Stimulated activated CD8-positive, alpha-beta memory T cell treated with anti-CD3 and anti-CD28 coated beads, Interleukin-7, amount 100 ng/mL, for 24 hours (primary cell): Measurements from ENCODE around the gene SLC38A5.
"Not testable (repeated sequence)": the region's sequence is repeated elsewhere in the genome, so short reads cannot be mapped to it uniquely, and the experiment has no call there.

Experiments used
- DNase-seq: peaks from one replicate; pipeline ENCODE4 v3.0.0-alpha.2; 2020; ENCODE audit warnings: low read depth

SLC38A5 gene

GRCh38 chrX:48468247-48468671, 1.8 kb downstream of the SLC38A5 start:
- peak; percentile 22 for DNase-seq

GRCh38 chrX:48467281-48467761, 2.7 kb downstream of the SLC38A5 start:
- DNase-seq: no peak

DNA sequence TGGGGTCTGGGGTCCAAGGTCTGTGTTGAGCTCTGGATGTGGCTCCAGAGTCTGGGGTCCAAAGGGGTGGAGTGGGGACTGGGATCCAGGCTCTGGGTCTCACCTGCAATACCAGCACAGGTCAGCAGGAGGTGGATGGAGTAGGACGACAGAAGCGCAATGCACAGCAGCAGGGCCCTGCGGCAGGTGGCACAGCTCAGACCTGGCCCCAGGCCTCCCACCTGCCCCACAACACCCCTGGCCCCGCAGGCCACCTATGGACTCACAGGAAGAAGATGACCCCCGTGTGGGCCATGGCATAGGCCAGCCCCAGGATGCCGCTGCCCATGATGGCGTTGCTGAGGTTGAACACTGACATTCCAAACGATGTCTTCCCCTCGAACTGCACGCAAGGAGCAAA, 3.4 kb downstream of the SLC38A5 start:
- no peak for DNase-seq

- no peak for DNase-seq
Observed at GRCh38 chrX:48465336-48465933, 4.6 kb downstream of the SLC38A5 start.

GRCh38 chrX:48461830-48462229, 8.2 kb downstream of the SLC38A5 start:
- no peak for DNase-seq

DNA sequence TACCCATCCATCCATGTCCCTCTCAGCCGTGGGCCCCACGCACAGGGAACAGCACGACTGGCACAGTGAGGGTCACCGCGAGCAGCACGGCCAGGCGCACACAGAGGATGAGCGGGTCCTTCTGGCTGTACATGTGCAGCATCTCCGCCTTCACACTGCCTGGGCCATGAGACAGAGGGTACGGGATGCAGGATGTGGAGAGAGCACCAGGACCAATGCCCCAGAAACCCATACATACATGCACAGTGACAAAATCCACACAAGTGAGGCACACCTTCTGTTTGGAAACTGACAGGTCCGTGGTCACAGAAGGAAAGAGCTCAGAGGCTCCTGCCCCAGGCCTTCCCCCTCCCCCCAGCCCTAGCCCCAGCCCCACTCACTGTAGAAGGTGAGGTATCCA, 9.5 kb downstream of the SLC38A5 start:
- DNase-seq: no peak

DNA sequence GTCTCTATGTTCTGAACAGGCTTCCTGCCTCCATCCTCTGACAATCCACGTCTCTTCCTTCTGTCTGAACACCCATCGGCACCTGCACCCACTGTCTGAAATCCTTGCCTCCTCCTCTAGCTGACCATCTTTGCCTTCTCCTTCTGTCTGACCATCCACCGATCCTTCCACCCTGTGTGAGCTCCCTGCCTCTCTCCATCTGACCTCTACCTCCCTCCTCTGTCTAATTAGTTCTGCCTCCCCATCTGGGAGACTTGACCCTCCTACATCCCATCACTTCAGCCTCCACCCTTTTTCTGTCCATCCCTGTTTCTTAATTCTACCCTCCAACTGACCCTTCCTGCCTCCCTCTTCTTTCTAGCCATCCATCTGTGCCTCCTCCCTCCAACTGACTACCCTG, 10.0 kb downstream of the SLC38A5 start:
- no peak for DNase-seq

DNA sequence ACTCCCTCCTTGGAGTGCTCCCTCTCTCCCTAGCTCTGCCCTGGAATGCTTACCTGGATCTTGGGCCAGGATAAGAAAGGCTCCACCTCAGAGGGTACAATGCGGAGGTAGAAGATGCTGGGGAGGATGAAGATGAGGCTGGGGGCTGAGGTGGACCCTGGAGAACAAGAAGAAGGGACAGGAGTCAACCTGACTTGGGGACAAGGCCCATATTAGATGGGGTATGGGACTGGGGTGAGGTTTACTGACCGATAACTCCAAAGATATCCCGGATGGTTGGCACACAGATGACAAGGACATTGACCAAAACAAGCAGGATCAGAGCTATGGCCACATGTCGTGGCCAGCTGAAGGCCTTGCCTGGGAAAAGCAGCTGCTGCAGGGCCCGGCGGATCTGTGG, 10.6 kb downstream of the SLC38A5 start:
- no peak for DNase-seq

DNA sequence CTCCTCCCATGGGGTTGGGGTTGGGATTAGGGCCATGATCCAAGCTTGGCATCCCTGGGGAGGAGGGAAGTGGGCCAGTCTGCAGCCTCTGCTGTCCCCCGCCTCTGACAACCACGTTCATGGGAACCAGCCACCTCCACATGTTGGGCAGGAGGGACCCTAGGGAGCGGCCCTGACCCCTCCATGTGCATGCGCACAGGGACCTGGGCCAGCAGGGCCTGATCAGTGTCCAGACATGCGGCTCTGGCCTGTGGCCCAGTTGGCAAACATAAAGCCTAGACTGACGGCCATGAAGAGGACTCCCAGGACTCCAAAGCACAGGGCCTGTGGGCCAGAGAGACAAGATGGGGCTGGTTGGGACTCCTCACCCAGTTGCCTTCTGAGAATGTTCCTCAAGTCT, 11.3 kb downstream of the SLC38A5 start:
- no peak for DNase-seq

GRCh38 chrX:48456628-48457331, 13.3 kb downstream of the SLC38A5 start:
- DNase-seq: no peak

DNA sequence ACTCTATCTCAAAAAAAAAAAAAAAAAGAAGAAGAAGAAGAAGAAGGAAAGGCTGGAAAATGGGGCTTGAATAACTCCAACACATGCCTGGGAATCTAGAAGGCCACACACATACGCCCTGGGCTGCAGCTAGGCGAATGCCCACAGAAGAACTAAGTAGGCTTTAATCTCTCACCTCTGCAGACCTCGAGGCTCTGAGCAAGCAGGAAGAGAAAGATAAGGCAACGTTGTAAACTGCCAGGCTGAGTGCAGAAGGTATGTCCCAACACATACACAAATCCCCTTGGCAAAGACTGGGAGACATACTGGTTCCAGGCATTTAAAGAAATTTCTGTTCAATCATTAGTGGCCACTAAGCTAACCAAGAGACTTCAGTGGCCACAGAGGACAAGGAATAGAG, 18.4 kb downstream of the SLC38A5 start:
- DNase-seq: no peak

DNA sequence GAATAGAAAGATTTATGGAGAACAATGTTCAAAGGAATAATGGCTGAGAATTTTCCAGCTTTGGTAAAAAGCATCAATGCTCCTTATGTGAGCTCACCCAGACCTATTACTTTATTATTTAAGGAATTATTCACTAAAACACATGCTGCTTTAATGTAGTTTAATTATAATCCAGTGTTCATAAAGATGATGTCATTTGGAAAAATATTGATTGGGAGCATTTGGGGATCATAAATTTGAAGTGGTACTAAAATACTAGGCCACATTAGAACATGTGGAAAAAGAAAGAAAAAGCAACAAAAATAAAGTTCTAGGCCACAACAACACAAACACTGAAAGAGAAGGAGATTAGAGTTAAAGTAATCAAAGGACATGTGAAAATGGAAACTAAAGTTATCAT, 20.0 kb downstream of the SLC38A5 start:
- DNase-seq: no peak

GRCh38 chrX:48447201-48447600, 22.9 kb downstream of the SLC38A5 start:
- not testable (repeated sequence) for DNase-seq

GRCh38 chrX:48433713-48434112, 36.3 kb downstream of the SLC38A5 start:
- DNase-seq: not testable (repeated sequence)

GRCh38 chrX:48430166-48430565, 39.9 kb downstream of the SLC38A5 start:
- not testable (repeated sequence) for DNase-seq

GRCh38 chrX:48429606-48430005, 40.5 kb downstream of the SLC38A5 start:
- not testable (repeated sequence) for DNase-seq

DNA sequence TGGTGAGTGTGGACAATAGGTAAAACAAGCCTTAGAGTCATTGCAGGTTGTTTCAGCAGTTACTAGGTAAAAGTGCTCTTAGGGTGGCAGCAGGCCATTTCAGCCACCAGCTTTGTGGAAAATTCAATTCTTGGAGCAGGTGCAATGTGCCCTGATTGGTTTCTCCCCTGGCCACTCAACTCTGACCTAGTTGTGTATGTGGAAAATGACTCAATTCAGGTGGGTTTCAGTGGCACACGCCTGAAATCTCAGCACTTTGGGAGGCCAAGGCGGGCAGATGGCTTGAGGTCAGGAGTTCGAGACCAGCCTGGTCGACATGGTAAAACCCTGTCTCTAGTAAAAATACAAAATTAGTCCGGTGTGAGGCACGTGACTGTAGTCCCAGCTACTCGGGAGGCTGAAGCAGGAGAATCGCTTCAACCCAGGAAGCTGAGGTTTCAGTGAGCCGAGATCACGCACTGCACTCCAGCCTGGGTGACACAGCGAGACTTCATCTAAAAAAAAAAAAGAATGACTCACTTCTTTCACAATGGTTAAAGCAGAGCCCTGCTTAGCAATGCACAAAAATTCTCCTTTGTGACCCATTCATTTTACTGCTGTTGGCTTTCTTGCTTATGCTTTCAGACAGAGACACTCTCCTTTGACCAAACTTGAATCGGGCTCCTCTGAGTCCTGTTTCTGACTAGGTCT, 42.9 kb downstream of the SLC38A5 start:
- DNase-seq: not testable (repeated sequence)

DNA sequence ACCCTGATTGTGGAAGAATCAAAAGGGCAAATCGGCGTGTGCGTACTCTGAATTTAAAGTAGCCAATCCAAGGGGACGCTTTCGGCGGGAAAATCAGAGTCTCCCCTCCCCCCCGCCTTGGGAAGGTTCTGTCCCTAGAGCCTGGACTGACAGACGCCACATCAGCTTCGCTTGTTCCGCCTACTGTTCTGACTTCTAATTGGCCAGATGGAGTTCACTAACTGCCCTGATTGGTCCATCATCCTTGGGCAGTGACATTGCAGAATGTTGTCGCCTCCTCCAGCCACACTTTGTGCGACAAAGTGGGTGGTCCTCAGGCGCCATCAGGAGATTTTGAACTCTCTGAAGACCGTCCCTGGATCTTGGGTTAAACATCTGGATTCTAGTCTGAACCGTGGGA, 58.2 kb downstream of the SLC38A5 start, which contains the start of gene SSX4B:
TSS of gene SSX4B (minus strand) at position 101 of the 400 bp plus-strand sequence. CDS start 588 bp downstream, outside the sequence.
- DNase-seq: not testable (repeated sequence)
